ENCODE results near the gene SLC17A1.

GRCh38 chr6:25833136-25833535 is 1.3 kb upstream of the SLC17A1 start:
- TF ChIP-seq CTCF (IDR thresholded peaks at IDR 0.05) (no peak), POLR2AphosphoS5 (IDR thresholded peaks at IDR 0.05) (no peak), POLR2A (IDR thresholded peaks at IDR 0.05) (no peak)
